Hematopoietic multipotent progenitor cell treated with erythropoietin and hydrocortisone succinate and interleukin-3 and kit ligand, for 17 days (in vitro differentiated cells): Measurements from ENCODE around the gene VOPP1.

ENCODE experiments used
- DNase-seq: peaks from one replicate; pipeline ENCODE4 v3.0.0-alpha.2; 2015; ENCODE audit warnings: low spot score

Gene VOPP1

GRCh38 chr7:55576753-55577152 is 4.5 kb upstream of the VOPP1 start:
- DNase-seq: no peak

GRCh38 chr7:55575733-55576132 is 3.4 kb upstream of the VOPP1 start:
- DNase-seq: no peak

- DNase-seq: no peak
Observed at GRCh38 chr7:55575098-55575497, 2.8 kb upstream of the VOPP1 start.

- no peak for DNase-seq
Observed at GRCh38 chr7:55574051-55574717, 1.9 kb upstream of the VOPP1 start.

- no peak for DNase-seq
Observed at GRCh38 chr7:55573234-55573900, 1.1 kb upstream of the VOPP1 start.

GRCh38 chr7:55571511-55572377 is 558 bp downstream of the VOPP1 start:
- DNase-seq: no peak

GRCh38 chr7:55570939-55571338 is 1.4 kb downstream of the VOPP1 start:
- no peak for DNase-seq

- no peak for DNase-seq
Observed at GRCh38 chr7:55570218-55570873, 2.0 kb downstream of the VOPP1 start.

- no peak for DNase-seq
Observed at GRCh38 chr7:55569797-55570196, 2.5 kb downstream of the VOPP1 start.

GRCh38 chr7:55569269-55569663 is 3.0 kb downstream of the VOPP1 start:
- no peak for DNase-seq

GRCh38 chr7:55568613-55569268 is 3.6 kb downstream of the VOPP1 start:
- DNase-seq: no peak

- no peak for DNase-seq
Observed at GRCh38 chr7:55567571-55567970, 4.7 kb downstream of the VOPP1 start.

- no peak for DNase-seq
Observed at GRCh38 chr7:55565681-55566080, 6.6 kb downstream of the VOPP1 start.

- no peak for DNase-seq
Observed at GRCh38 chr7:55563596-55564325, 8.5 kb downstream of the VOPP1 start.

GRCh38 chr7:55561690-55562089 is 10.6 kb downstream of the VOPP1 start:
- no peak for DNase-seq

GRCh38 chr7:55558962-55559920 is 13.1 kb downstream of the VOPP1 start:
- no peak for DNase-seq

GRCh38 chr7:55557666-55558188 is 14.6 kb downstream of the VOPP1 start:
- DNase-seq: no peak

- no peak for DNase-seq
Observed at GRCh38 chr7:55556492-55556891, 15.8 kb downstream of the VOPP1 start.

GRCh38 chr7:55556031-55556430 is 16.3 kb downstream of the VOPP1 start:
- DNase-seq: no peak

GRCh38 chr7:55555160-55555559 is 17.1 kb downstream of the VOPP1 start:
- DNase-seq: no peak
